Transverse colon (tissue), 4 donors: Measurements from ENCODE around the gene TNFAIP3. TPM values are rescaled to one million over a fixed set of nuclear protein-coding genes. Genes with fewer than 3 reads are reported as not detected.

Source experiments
- DNase-seq: peaks from one replicate; pipeline ENCODE4 v3.0.0-alpha.2; 2019
- H3K27ac ChIP-seq, 4 donors: fragments of 200-600 bp; sonication (generic); 2 replicates each; pipeline ENCODE4 v1.5.1; 2016 to 2018; ENCODE audit warnings: inconsistent platforms in 4 of 4
- H3K27me3 ChIP-seq: fragments of 200-600 bp; sonication (generic); 2 replicates; pipeline ENCODE4 v1.5.1; 2017; ENCODE audit warnings: inconsistent platforms
- H3K36me3 ChIP-seq, 4 donors: fragments of 200-600 bp; sonication (generic); 2 replicates each; pipeline ENCODE4 v1.5.1; 2017 to 2019; ENCODE audit warnings: inconsistent platforms in 4 of 4
- H3K4me1 ChIP-seq, 4 donors: fragments of 200-600 bp; sonication (generic); 2 replicates each; pipeline ENCODE4 v1.5.1; 2017 to 2020; ENCODE audit warnings: inconsistent platforms in 4 of 4
- H3K4me3 ChIP-seq, 4 donors: fragments of 200-600 bp; sonication (generic); 1 replicate in 1 of 4; 2 replicates in 3 of 4; pipeline versions ENCODE4 v1.5.1 to v1.6.1; 2017 to 2019; ENCODE audit warnings: inconsistent platforms in 4 of 4
- H3K9me3 ChIP-seq, 2 donors: fragments of 200-600 bp; sonication (generic); 2 replicates each; pipeline ENCODE4 v1.5.1; 2017 to 2019; ENCODE audit warnings: inconsistent platforms in 2 of 2
- EP300 ChIP-seq: sonication (generic); formaldehyde crosslinking; IDR thresholded peaks from one replicate; pipeline ENCODE4 v1.6.1; 2017; ENCODE audit warnings: antibody characterized with exemption, low read depth
- POLR2A ChIP-seq: fragments of 450-650 bp; IDR thresholded peaks from one replicate; pipeline ENCODE4 v1.6.1; 2016; ENCODE audit warnings: antibody characterized with exemption, mild to moderate bottlenecking, moderate library complexity
- POLR2AphosphoS5 ChIP-seq, 3 donors: sonication (generic); formaldehyde crosslinking; IDR thresholded peaks; one replicate each; pipeline ENCODE4 v1.6.1; 2016; ENCODE audit warnings: antibody characterized with exemption in 3 of 3
- WGBS, 2 donors: methylation state at CpG; one replicate each; pipeline ENCODE4 v1.1.5; 2018; ENCODE audit warnings: low coverage in 1 of 2; 5-methylcytosine and 5-hydroxymethylcytosine counted together
- in situ Hi-C, 4 donors: fragments of 200-750 bp; cut with MboI; loops; one replicate each; pipeline versions ENCODE4 v1.15.0 to v1.15.1; 2017; ENCODE audit warnings: low sequenced_read_pairs in 3 of 4, low pct_ligation_motif_present in 1 of 4, low pct_unique_long_range_greater_than_20kb in 1 of 4
- intact Hi-C: fragments of 100-400 bp; cut with DNase I; formaldehyde crosslinking; loops from one replicate; pipeline ENCODE4 v1.15.1; 2023; ENCODE audit warnings: low total_unique reads
- total RNA-seq, 4 donors: library from RNA; depleted of rRNA; stranded (reverse); fragments of >200 nt; gene quantifications; one replicate each; pipeline ENCODE4 v1.1.0, GENCODE V29; 2016
- TF ChIP-seq, protein P1 (sequence below), 5 experiments: fragments of 200-600 bp in 3 of 5; fragments of 450-650 bp in 2 of 5; sonication (generic) in 3 of 5; IDR thresholded peaks; 1 replicate in 2 of 5; 2 replicates in 3 of 5; pipeline ENCODE4 v1.5.1; 2016 to 2017; ENCODE audit warnings: antibody characterized with exemption in 5 of 5, inconsistent platforms in 3 of 5, mild to moderate bottlenecking in 2 of 5, moderate library complexity in 1 of 5

TNFAIP3 gene
- total RNA-seq, 4 donors from 2014 or later: 21.4 to 46.8 (median 36.3) TPM

- H3K27me3 ChIP-seq: no peaks in the 10 kb centered on the region
- WGBS, 2 donors: 78 to 82% methylated on average over 3 of the region's 3 CpGs
- TF ChIP-seq, protein P1, sequence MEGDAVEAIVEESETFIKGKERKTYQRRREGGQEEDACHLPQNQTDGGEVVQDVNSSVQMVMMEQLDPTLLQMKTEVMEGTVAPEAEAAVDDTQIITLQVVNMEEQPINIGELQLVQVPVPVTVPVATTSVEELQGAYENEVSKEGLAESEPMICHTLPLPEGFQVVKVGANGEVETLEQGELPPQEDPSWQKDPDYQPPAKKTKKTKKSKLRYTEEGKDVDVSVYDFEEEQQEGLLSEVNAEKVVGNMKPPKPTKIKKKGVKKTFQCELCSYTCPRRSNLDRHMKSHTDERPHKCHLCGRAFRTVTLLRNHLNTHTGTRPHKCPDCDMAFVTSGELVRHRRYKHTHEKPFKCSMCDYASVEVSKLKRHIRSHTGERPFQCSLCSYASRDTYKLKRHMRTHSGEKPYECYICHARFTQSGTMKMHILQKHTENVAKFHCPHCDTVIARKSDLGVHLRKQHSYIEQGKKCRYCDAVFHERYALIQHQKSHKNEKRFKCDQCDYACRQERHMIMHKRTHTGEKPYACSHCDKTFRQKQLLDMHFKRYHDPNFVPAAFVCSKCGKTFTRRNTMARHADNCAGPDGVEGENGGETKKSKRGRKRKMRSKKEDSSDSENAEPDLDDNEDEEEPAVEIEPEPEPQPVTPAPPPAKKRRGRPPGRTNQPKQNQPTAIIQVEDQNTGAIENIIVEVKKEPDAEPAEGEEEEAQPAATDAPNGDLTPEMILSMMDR (IDR thresholded peaks at IDR 0.05): no peak
- TF ChIP-seq POLR2AphosphoS5 (IDR thresholded peaks at IDR 0.05) (no peak), EP300 (no peak)
- in situ Hi-C loops: no loop called here
- H3K4me3 ChIP-seq: no peak overlapping the region
- H3K27ac ChIP-seq: no peak overlapping the region
- peaks cover 0 to 6% of the 10 kb centered on the region in 2 donors for H3K9me3 ChIP-seq
- intact Hi-C loops: no loop called here
- no peak for DNase-seq
- no peaks in the 10 kb centered on the region for H3K36me3 ChIP-seq
- peaks cover 0 to 5% (median 0%) of the 10 kb centered on the region in 4 donors for H3K4me1 ChIP-seq
These were observed 42.5 kb downstream of the TNFAIP3 start for GRCh38 chr6:137909533-137909932.

DNA sequence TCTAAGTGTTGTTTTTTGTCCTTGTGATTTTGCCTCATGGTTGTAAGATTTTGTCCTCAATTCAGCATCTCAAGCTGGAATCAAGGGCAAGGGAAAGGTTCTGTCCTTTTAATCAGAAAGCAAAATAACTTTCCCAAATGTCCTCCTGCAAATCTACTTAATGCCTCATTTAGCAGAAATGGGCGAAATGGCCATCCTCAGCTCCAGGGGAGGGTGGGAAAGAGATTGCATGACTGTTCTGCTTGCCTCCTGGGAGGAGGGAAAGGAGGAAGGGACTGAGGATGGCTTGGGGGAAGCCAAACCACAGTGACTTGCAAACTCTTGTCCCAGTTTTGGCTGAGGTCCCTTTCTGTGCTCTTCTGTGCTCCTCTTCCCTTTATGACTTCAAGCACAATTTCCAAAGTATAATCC, 43.4 kb downstream of the TNFAIP3 start:
- in situ Hi-C loops (no loop called here), intact Hi-C loops (no loop called here)
- 80% methylated on average over 1 of the region's 1 CpG; no CpG with 5 or more reads in 1 of the 2 donors for WGBS, 2 donors
- no peaks in the 10 kb centered on the region for H3K4me1 ChIP-seq
- H3K27me3 ChIP-seq: no peaks in the 10 kb centered on the region
- no peak overlapping the region for H3K4me3 ChIP-seq
- DNase-seq: no peak
- TF ChIP-seq, protein P1 (IDR thresholded peaks at IDR 0.05): no peak
- TF ChIP-seq POLR2A (no peak), EP300 (no peak), POLR2AphosphoS5 (IDR thresholded peaks at IDR 0.05) (no peak)
- no peak overlapping the region for H3K27ac ChIP-seq
- no peaks in the 10 kb centered on the region for H3K36me3 ChIP-seq
- peaks cover 0 to 6% of the 10 kb centered on the region in 2 donors for H3K9me3 ChIP-seq

- peaks cover 0 to 6% of the 10 kb centered on the region in 2 donors for H3K9me3 ChIP-seq
- H3K4me1 ChIP-seq: no peaks in the 10 kb centered on the region
- no peak for TF ChIP-seq POLR2A
- in situ Hi-C loops (no loop called here), intact Hi-C loops (no loop called here)
- H3K36me3 ChIP-seq: no peaks in the 10 kb centered on the region
- no peak overlapping the region for H3K4me3 ChIP-seq
- DNase-seq: no peak
- WGBS, 2 donors: 84 to 90% methylated on average over 4 to 6 of the region's 6 CpGs
- H3K27me3 ChIP-seq: no peaks in the 10 kb centered on the region
- no peak overlapping the region for H3K27ac ChIP-seq
These were observed 43.9 kb downstream of the TNFAIP3 start for GRCh38 chr6:137910843-137911456.

DNA sequence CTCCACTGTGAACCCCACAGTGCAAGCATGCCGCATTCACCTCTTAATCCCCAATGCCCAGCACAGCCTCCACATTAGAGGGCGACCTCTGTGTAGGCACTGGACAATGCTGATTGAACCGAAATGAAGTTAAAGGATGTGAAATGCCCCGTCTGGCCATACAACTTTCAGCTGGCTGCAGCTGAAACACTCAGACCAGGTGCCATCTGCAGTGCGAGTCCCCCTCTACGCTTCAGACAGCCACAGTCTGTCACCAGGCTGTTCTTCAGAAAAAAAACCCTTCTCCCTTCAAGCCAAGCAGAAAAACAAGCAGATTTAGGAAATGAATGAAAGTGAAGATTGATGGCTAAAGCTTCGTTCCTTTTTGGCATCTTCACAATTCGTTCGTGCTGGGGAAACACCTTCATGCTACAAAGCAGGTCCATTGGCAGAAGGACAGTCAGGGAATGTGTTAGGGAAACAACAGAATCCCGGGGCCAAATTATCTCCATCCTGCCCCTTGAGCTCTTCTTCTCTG, 44.7 kb downstream of the TNFAIP3 start:
- peak; percentile 13 for DNase-seq

More for the DNA sequence above, 44.7 kb downstream of the TNFAIP3 start:
- WGBS, 2 donors: 71 to 78% methylated on average over 6 to 10 of the region's 10 CpGs
- intact Hi-C loops: no loop called here
- TF ChIP-seq, protein P1 (IDR thresholded peaks at IDR 0.05): no peak
- TF ChIP-seq POLR2AphosphoS5 (IDR thresholded peaks at IDR 0.05) (no peak), EP300 (no peak), POLR2A (no peak)
- H3K36me3 ChIP-seq: no peaks in the 10 kb centered on the region
- H3K4me3 ChIP-seq: no peak overlapping the region
- in situ Hi-C loops: no loop called here
- H3K4me1 ChIP-seq: no peaks in the 10 kb centered on the region
- peaks cover 0 to 6% of the 10 kb centered on the region in 2 donors for H3K9me3 ChIP-seq
- no peaks in the 10 kb centered on the region for H3K27me3 ChIP-seq
- no peak overlapping the region for H3K27ac ChIP-seq
